OCI-LY1 (cell line): ENCODE results near the gene FRMD5.

Experiments used
- H2AFZ ChIP-seq: fragments of 200-600 bp; sonication (generic), shearing (Covaris generic); 2 replicates; pipeline ENCODE4 v1.6.0; 2014; ENCODE audit warnings: antibody characterized with exemption, mild to moderate bottlenecking, low read length
- H3F3A ChIP-seq: fragments of 200-600 bp; sonication (generic), shearing (Covaris generic); 2 replicates; pipeline ENCODE4 v1.6.0; 2014; ENCODE audit warnings: mild to moderate bottlenecking, antibody characterized with exemption, low read length, moderate library complexity; ENCODE audit not compliant: insufficient read depth
- H3K27ac ChIP-seq: fragments of 200-600 bp; sonication (generic); 2 replicates; pipeline ENCODE4 v1.5.1; 2014; ENCODE audit warnings: low read length, mixed run types, mild to moderate bottlenecking, low read depth; ENCODE audit not compliant: poor library complexity, severe bottlenecking
- H3K27me3 ChIP-seq: fragments of 200-600 bp; sonication (generic); 2 replicates; pipeline ENCODE4 v1.6.0; 2014; ENCODE audit warnings: antibody characterized with exemption, mild to moderate bottlenecking, low read length, moderate library complexity; ENCODE audit not compliant: insufficient read depth
- H3K36me3 ChIP-seq: fragments of 200-600 bp; sonication (generic); 2 replicates; pipeline ENCODE4 v1.6.1; 2014; ENCODE audit warnings: mild to moderate bottlenecking, antibody characterized with exemption, low read length, moderate library complexity, mixed read lengths; ENCODE audit not compliant: insufficient read depth
- H3K4me1 ChIP-seq: fragments of 200-600 bp; sonication (generic); 2 replicates; pipeline ENCODE4 v1.5.1; 2014; ENCODE audit warnings: mild to moderate bottlenecking, low read length, moderate library complexity; ENCODE audit not compliant: insufficient read depth, severe bottlenecking
- H3K4me2 ChIP-seq: fragments of 200-600 bp; sonication (generic), shearing (Covaris generic); 2 replicates; pipeline ENCODE4 v1.6.1; 2014; ENCODE audit warnings: low read length
- H3K4me3 ChIP-seq: fragments of 200-600 bp; sonication (generic); 2 replicates; pipeline ENCODE4 v1.5.1; 2014; ENCODE audit warnings: low read length, low read depth, mild to moderate bottlenecking, mixed read lengths; ENCODE audit not compliant: poor library complexity, severe bottlenecking
- H3K79me2 ChIP-seq: fragments of 200-600 bp; shearing (Covaris generic); 2 replicates; pipeline ENCODE4 v1.6.1; 2016; ENCODE audit warnings: mixed run types, low read length, mixed read lengths; ENCODE audit not compliant: insufficient read depth
- H3K9ac ChIP-seq: fragments of 200-600 bp; sonication (generic), shearing (Covaris generic); 2 replicates; pipeline ENCODE4 v1.6.1; 2014; ENCODE audit warnings: mild to moderate bottlenecking, low read length, mixed read lengths
- H3K9me2 ChIP-seq: fragments of 200-600 bp; sonication (generic), shearing (Covaris generic); 2 replicates; pipeline ENCODE4 v1.6.1; 2014; ENCODE audit warnings: low read depth, mild to moderate bottlenecking, low read length, mixed read lengths
- H3K9me3 ChIP-seq: fragments of 200-600 bp; shearing (Covaris generic); 2 replicates; pipeline ENCODE4 v1.6.1; 2014; ENCODE audit warnings: low read length, mixed read lengths
- H4K20me1 ChIP-seq: fragments of 200-600 bp; sonication (generic), shearing (Covaris generic); 2 replicates; pipeline ENCODE4 v1.6.0; 2016; ENCODE audit warnings: mild to moderate bottlenecking, low read length; ENCODE audit not compliant: insufficient read depth
- CTCF ChIP-seq: fragments of 200-600 bp; sonication (generic), shearing (Covaris generic); IDR thresholded peaks from 2 replicates; pipeline ENCODE4 v1.5.1; 2017; ENCODE audit warnings: mild to moderate bottlenecking, antibody characterized with exemption, low read length, moderate library complexity, mixed read lengths
- EZH2 ChIP-seq: fragments of 200-600 bp; sonication (generic), shearing (Covaris generic); IDR thresholded peaks from 2 replicates; pipeline ENCODE4 v1.8.0; 2017; ENCODE audit warnings: borderline replicate concordance, mixed run types, mild to moderate bottlenecking, antibody characterized with exemption, low read length, moderate library complexity, mixed read lengths

Gene FRMD5

GRCh38 chr15:43934480-43934879 lies 260.6 kb downstream of the FRMD5 start:
- no peak overlapping the region for H2AFZ ChIP-seq

GRCh38 chr15:43932907-43933306 lies 262.2 kb downstream of the FRMD5 start:
- no peak overlapping the region for H3K9ac ChIP-seq
- H3K27ac ChIP-seq: no peak overlapping the region
- no peak overlapping the region for H2AFZ ChIP-seq
- no peaks in the 10 kb centered on the region for H3K9me2 ChIP-seq
- no peak overlapping the region for H3K4me3 ChIP-seq
- peaks cover 18% of the 10 kb centered on the region for H3K4me1 ChIP-seq
- H3K9me3 ChIP-seq: no peaks in the 10 kb centered on the region
- no peaks in the 10 kb centered on the region; the same call in 1 of the 2 replicates for H3K36me3 ChIP-seq
- TF ChIP-seq EZH2 (no peak), CTCF (no peak)
- H3K27me3 ChIP-seq: peaks cover 4% of the 10 kb centered on the region; the same call in 1 of the 2 replicates
- no peaks in the 10 kb centered on the region for H3K79me2 ChIP-seq
- H4K20me1 ChIP-seq: no peaks in the 10 kb centered on the region
- H3K4me2 ChIP-seq: no peak overlapping the region
- no peaks in the 10 kb centered on the region for H3F3A ChIP-seq

More at GRCh38 chr15:43934480-43934879, 260.6 kb downstream of the FRMD5 start:
- Histone ChIP-seq H3K4me2 (no peak overlapping the region), H3F3A (no peaks in the 10 kb centered on the region), H3K9me3 (no peaks in the 10 kb centered on the region), H4K20me1 (no peaks in the 10 kb centered on the region), H3K4me1 (peaks cover 18% of the 10 kb centered on the region), H3K27me3 (peaks cover 4% of the 10 kb centered on the region; the same call in 1 of the 2 replicates), H3K36me3 (no peaks in the 10 kb centered on the region; the same call in 1 of the 2 replicates), H3K9ac (no peak overlapping the region), H3K9me2 (no peaks in the 10 kb centered on the region), H3K4me3 (no peak overlapping the region), H3K27ac (no peak overlapping the region), H3K79me2 (no peaks in the 10 kb centered on the region)
- TF ChIP-seq EZH2: no peak
- no peak for TF ChIP-seq CTCF

- Histone ChIP-seq H2AFZ (no peak overlapping the region), H3F3A (no peaks in the 10 kb centered on the region), H3K9ac (no peak overlapping the region), H4K20me1 (no peaks in the 10 kb centered on the region), H3K9me2 (no peaks in the 10 kb centered on the region), H3K4me3 (no peak overlapping the region), H3K4me2 (no peak overlapping the region), H3K27ac (no peak overlapping the region), H3K36me3 (no peaks in the 10 kb centered on the region), H3K27me3 (no peaks in the 10 kb centered on the region; the same call in 1 of the 2 replicates), H3K4me1 (peaks cover 18% of the 10 kb centered on the region), H3K9me3 (no peaks in the 10 kb centered on the region), H3K79me2 (no peaks in the 10 kb centered on the region)
- TF ChIP-seq EZH2 (no peak), CTCF (no peak)
These were observed 263.2 kb downstream of the FRMD5 start for GRCh38 chr15:43931790-43932435.
